ENCODE data around the gene SLC6A20. TPM values are rescaled to one million over a fixed set of nuclear protein-coding genes. Genes with fewer than 3 reads are reported as not detected.

The SLC6A20 gene
- total RNA-seq, 2 experiments from 2014 or later = not detected

DNA sequence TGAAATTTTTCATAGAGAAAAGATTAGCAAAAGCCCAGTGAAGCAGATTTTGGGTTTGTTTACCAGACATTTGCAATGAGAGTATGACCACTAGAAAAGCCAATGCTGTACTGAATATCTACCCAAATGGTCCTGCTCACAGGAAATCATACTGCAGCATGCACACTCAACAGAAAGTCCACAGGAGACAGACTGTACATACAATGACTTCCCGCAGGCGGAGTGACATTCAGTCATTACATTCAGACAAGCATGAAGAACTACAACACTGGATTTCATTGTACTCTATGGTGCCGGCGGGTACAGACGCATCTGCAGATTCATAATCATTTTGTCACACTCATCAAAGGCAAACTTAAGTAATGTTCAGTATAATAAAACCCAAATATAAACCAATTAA, 33.8 kb upstream of the SLC6A20 start:
- Histone ChIP-seq H3K9me2 (ENCODE audit: insufficient read depth, low read length) (no peaks in the 10 kb centered on the region), H3K4me1 (ENCODE audit: insufficient read depth, low read length, poor library complexity, severe bottlenecking) (no peaks in the 10 kb centered on the region), H3K9me3 (ENCODE audit: low read length) (no peaks in the 10 kb centered on the region), H4K20me1 (ENCODE audit: insufficient read depth, low read length) (no peaks in the 10 kb centered on the region), H3K36me3 (ENCODE audit: insufficient read depth, low read length) (no peaks in the 10 kb centered on the region), H2AFZ (ENCODE audit: low read length) (no peak overlapping the region), H3K4me3 (ENCODE audit: low read depth, low read length, poor library complexity, severe bottlenecking) (no peak overlapping the region), H3K4me2 (ENCODE audit: low read length) (no peak overlapping the region), H3K79me2 (ENCODE audit: insufficient read depth, low read depth, low read length) (no peaks in the 10 kb centered on the region), H3K27ac (ENCODE audit: low read depth, low read length, poor library complexity, severe bottlenecking) (no peak overlapping the region)
- BruUV-seq (replicated peaks) = no TSS peak
- TF ChIP-seq, protein P1, sequence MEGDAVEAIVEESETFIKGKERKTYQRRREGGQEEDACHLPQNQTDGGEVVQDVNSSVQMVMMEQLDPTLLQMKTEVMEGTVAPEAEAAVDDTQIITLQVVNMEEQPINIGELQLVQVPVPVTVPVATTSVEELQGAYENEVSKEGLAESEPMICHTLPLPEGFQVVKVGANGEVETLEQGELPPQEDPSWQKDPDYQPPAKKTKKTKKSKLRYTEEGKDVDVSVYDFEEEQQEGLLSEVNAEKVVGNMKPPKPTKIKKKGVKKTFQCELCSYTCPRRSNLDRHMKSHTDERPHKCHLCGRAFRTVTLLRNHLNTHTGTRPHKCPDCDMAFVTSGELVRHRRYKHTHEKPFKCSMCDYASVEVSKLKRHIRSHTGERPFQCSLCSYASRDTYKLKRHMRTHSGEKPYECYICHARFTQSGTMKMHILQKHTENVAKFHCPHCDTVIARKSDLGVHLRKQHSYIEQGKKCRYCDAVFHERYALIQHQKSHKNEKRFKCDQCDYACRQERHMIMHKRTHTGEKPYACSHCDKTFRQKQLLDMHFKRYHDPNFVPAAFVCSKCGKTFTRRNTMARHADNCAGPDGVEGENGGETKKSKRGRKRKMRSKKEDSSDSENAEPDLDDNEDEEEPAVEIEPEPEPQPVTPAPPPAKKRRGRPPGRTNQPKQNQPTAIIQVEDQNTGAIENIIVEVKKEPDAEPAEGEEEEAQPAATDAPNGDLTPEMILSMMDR (conservative IDR thresholded peaks at IDR 0.05; ENCODE audit: low read length) = no peak
- no peak for TF ChIP-seq EZH2phosphoT487 (IDR thresholded peaks at IDR 0.05; ENCODE audit: borderline replicate concordance, low read depth, low read length)
- ChIA-PET POLR2A (no interaction called here), CTCF (ENCODE audit: unreplicated experiment) (no interaction called here)
- DNase-seq (ENCODE audit: low spot score) = no peak
- intact Hi-C loops (cut with micrococcal nuclease; ENCODE audit: unreplicated experiment) = loop anchor here (10.0 kb wide), 1 partner anchor 65 kb away; no protein-coding TSS in a partner anchor

DNA sequence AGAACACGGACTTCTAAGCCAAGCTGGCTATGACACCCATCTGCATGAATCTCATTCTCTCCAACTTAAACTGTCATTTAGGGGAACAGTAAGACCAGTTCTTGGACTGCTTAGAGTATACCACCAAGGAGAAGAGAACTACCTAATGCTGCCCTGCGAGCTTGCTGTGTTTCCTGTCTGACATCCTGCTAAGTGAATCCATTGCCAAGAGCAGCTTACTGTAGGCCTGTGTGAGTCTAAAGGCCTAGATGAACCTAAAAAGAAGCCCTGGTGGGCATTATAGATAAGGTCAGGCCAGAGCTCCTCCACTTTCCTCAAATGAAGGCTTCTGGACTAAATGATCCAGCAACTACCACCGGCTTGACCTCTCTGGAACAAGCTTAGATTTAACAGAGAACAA, 30.6 kb upstream of the SLC6A20 start:
- no peaks in the 10 kb centered on the region for H4K20me1 ChIP-seq (ENCODE audit: insufficient read depth, low read length)
- no peak overlapping the region for H2AFZ ChIP-seq (ENCODE audit: low read length)
- H3K36me3 ChIP-seq (ENCODE audit: insufficient read depth, low read length) = no peaks in the 10 kb centered on the region
- H3K9me3 ChIP-seq (ENCODE audit: low read length) = no peaks in the 10 kb centered on the region
- no peaks in the 10 kb centered on the region for H3K4me1 ChIP-seq (ENCODE audit: insufficient read depth, low read length, poor library complexity, severe bottlenecking)
- intact Hi-C loops (cut with micrococcal nuclease; ENCODE audit: unreplicated experiment) = no loop called here
- CTCF ChIA-PET (ENCODE audit: unreplicated experiment) = no interaction called here
- no peak overlapping the region for H3K4me2 ChIP-seq (ENCODE audit: low read length)
- POLR2A ChIA-PET = no interaction called here
- no peaks in the 10 kb centered on the region for H3K9me2 ChIP-seq (ENCODE audit: insufficient read depth, low read length)
- H3K79me2 ChIP-seq (ENCODE audit: insufficient read depth, low read depth, low read length) = no peaks in the 10 kb centered on the region
- TF ChIP-seq, protein P1 (conservative IDR thresholded peaks at IDR 0.05; ENCODE audit: low read length) = no peak
- TF ChIP-seq EZH2phosphoT487 (IDR thresholded peaks at IDR 0.05; ENCODE audit: borderline replicate concordance, low read depth, low read length) = no peak
- H3K4me3 ChIP-seq (ENCODE audit: low read depth, low read length, poor library complexity, severe bottlenecking) = no peak overlapping the region
- DNase-seq (ENCODE audit: low spot score) = no peak
- no peak overlapping the region for H3K27ac ChIP-seq (ENCODE audit: low read depth, low read length, poor library complexity, severe bottlenecking)
- BruUV-seq (replicated peaks) = no TSS peak

DNA sequence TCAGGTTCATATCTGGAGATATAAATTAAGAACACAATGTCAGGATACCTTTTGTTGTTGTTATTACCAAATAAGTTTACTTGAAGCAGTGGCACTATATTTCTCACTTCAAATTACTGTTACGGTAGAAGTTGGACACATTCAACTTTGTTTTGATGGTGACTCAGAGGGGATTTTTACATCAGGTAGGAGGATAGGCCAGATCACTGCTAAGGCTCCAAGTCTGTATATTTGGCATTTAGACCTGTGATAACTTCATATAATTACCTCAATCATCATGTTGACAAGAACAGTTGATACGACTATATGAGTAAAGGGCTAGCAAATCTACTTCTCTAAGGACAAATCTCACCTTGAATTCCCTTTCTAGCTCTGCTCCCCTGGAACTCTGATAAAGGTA, 30.0 kb upstream of the SLC6A20 start:
- Histone ChIP-seq H4K20me1 (ENCODE audit: insufficient read depth, low read length) (no peaks in the 10 kb centered on the region), H3K36me3 (ENCODE audit: insufficient read depth, low read length) (no peaks in the 10 kb centered on the region), H3K79me2 (ENCODE audit: insufficient read depth, low read depth, low read length) (no peaks in the 10 kb centered on the region), H3K9me3 (ENCODE audit: low read length) (no peaks in the 10 kb centered on the region), H3K4me2 (ENCODE audit: low read length) (no peak overlapping the region), H2AFZ (ENCODE audit: low read length) (no peak overlapping the region), H3K4me3 (ENCODE audit: low read depth, low read length, poor library complexity, severe bottlenecking) (no peak overlapping the region), H3K9me2 (ENCODE audit: insufficient read depth, low read length) (no peaks in the 10 kb centered on the region), H3K27ac (ENCODE audit: low read depth, low read length, poor library complexity, severe bottlenecking) (no peak overlapping the region), H3K4me1 (ENCODE audit: insufficient read depth, low read length, poor library complexity, severe bottlenecking) (no peaks in the 10 kb centered on the region)
- BruUV-seq (replicated peaks) = no TSS peak
- ChIA-PET POLR2A (interaction anchor here (1.2 kb wide), 1 partner anchor 10 kb away, joined by 4 read pairs; no protein-coding TSS in a partner anchor), CTCF (ENCODE audit: unreplicated experiment) (no interaction called here)
- no peak for DNase-seq (ENCODE audit: low spot score)
- intact Hi-C loops (cut with micrococcal nuclease; ENCODE audit: unreplicated experiment) = no loop called here
- TF ChIP-seq, protein P1 (conservative IDR thresholded peaks at IDR 0.05; ENCODE audit: low read length) = no peak
- TF ChIP-seq EZH2phosphoT487 (IDR thresholded peaks at IDR 0.05; ENCODE audit: borderline replicate concordance, low read depth, low read length) = no peak

Data from OCI-LY7 (cell line).